GM12873 (cell line): ENCODE results near the gene RMND5A.

ENCODE experiments used
- TF ChIP-seq, protein P1 (sequence below): IDR thresholded peaks from 2 replicates; pipeline ENCODE4 v1.5.1; 2012; ENCODE audit warnings: low read depth, mild to moderate bottlenecking, moderate library complexity, low read length, control low read depth; ENCODE audit not compliant: insufficient read depth; ENCODE audit errors: missing control alignments

The RMND5A gene

DNA sequence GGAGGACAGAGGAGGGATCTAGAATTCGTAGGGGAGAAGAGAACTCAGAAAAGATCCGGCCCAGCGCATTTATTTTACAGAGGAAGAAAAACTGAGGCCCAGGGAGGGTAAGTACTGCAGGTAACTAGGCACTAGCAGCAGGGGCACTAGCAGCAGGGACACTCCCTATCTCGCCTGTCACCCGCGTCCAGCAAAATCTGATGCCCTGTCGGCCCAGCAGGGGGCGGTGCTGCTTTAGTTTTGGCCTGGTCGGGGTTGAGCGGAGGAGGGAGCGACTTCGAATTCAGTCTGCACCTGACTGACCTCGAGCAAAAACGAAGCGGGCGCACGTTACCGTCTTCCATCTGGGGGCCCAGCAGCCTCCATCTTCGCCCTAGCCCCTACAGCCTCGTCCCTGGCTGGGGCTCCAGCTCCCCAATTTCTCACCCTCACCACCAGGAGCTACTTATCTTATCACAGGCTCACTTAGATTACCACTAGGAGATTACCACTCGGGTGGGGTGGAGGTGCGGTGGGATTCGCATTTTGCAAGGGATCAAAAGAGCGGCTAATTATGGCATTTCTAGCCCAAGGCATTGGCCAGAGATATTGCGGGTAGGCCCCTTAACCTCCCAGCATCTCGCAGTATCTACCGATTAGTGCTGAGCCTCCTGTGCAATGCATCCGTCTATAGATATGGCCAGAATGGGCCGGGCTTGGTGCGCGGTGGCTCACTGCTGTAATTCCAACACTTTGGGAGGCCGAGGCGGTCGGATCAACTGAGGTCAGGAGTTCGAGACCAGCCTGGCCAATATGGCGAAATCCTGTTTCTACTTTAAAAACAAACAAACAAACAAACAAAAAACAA, 88.4 kb downstream of the RMND5A start:
- TF ChIP-seq, protein P1, sequence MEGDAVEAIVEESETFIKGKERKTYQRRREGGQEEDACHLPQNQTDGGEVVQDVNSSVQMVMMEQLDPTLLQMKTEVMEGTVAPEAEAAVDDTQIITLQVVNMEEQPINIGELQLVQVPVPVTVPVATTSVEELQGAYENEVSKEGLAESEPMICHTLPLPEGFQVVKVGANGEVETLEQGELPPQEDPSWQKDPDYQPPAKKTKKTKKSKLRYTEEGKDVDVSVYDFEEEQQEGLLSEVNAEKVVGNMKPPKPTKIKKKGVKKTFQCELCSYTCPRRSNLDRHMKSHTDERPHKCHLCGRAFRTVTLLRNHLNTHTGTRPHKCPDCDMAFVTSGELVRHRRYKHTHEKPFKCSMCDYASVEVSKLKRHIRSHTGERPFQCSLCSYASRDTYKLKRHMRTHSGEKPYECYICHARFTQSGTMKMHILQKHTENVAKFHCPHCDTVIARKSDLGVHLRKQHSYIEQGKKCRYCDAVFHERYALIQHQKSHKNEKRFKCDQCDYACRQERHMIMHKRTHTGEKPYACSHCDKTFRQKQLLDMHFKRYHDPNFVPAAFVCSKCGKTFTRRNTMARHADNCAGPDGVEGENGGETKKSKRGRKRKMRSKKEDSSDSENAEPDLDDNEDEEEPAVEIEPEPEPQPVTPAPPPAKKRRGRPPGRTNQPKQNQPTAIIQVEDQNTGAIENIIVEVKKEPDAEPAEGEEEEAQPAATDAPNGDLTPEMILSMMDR = peak; percentile 93

DNA sequence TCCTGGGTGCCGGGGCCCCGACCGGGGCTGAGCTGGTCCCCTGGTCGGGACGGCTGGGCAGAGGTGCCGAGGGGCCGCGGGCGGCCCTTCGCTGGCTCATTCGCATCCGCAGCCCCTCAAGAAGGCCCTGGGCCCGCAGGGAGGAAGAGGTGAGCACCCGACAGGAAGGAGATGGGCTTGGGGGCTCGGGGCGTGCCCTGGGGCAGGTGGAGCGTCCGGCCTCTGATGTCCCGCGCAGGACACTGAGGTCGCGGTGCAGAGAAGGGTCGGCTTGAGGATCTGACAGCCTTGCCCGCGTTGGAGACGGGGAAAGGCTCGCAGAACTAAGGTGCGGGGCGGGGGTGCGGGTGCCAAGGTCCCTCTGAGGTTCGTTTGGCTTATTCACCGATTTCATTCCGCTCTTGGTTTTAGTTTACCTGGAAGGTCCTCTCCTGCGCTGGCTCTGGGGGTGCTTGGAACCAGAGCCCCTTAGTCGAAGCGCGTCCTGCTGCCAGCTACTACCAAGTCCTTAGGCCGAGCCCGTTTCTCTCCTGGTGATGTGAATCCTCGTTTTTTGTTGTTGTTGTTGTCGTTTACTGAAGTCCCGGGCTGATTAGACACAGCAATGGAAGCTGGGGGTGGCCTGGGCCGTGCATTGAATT, 89.5 kb downstream of the RMND5A start:
- TF ChIP-seq, protein P1 = no peak

DNA sequence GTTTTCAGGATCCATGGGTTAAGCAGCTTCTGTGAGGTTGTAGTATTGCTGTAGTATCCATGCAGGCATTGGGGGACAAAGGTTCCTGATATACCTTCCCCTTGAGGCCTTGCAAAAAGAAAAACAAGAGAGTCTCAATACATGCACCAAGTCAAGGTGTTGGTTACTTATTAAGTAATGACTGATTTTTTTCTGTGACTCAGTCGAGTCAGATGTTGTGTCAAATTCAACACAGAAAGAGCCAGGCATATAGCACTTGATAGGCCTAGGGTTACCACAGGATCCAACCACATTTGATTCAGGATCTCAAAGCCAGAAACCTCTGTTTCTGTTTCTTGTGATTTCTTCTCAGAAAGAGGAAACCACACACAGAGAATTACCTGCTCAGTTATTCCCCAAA, 95.5 kb downstream of the RMND5A start:
- TF ChIP-seq, protein P1 = no peak

DNA sequence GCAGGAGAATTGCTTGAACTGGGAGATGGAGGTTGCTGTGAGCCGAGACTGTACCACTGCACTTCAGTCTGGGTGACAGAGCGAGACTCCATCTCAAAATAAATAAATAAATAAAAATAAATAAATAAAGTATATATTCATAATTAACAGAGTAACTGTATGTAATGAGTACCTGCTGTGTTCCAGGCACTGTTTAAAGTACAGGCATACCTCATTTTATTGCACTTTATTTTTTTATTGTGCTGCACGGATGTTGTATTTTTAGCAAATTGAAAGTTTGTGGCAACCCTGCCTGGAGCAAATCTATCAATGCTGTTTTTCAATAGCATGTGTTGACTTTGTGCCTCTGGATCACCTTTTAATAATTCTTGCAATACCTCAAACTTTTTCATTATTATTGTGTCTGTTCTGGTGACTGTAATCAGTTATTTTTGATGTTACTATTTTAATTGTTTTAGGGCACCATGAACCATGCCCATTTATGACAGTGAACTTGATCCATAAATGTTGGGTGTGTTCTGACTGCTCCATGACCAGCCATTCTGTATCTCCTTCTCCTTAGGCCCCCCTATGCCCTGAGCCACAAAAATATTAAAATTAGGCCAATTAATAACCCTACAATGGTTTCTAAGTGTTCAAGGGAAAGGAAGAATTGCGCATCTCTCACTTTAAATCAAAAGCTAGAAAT, 98.2 kb downstream of the RMND5A start:
- TF ChIP-seq, protein P1 = no peak

DNA sequence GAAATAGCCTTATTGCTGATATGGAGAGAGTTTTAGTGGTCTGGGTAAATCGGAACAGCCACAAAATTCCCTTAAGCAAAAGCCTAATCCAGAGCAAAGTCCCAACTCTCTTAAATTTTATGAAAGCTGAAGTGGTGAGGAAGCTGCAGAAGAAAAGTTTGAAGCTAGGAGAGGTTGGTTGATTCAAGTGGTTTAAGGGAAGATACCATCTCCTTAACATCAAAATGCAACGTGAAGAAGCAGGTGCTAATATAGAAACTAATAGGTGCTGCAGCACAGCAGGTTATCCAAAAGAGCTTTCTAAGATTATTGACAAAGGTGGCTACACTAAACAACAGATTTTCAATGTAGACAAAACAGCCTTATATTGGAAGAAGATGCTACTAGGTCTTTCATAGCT, 98.9 kb downstream of the RMND5A start:
- TF ChIP-seq, protein P1 = no peak

DNA sequence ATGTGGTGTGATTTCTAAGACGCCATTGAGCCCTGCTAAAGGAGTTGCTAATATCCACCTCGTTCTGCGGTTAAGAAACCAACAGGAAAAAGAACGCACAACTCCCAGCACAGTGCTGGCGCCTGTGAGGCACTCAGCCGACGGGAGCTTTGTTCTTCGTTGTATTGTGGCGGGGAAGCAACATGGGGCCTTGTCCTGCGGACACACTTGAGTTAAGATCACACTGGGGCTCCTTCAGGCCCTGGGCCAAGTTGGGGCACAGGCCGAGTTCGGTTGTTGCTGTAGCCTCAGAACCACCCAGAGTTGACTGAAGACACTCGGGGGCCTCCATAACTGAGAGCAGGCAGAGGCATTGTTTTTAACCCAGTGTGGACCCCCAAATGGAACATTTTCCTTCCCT, 101.2 kb downstream of the RMND5A start:
- TF ChIP-seq, protein P1 = no peak

DNA sequence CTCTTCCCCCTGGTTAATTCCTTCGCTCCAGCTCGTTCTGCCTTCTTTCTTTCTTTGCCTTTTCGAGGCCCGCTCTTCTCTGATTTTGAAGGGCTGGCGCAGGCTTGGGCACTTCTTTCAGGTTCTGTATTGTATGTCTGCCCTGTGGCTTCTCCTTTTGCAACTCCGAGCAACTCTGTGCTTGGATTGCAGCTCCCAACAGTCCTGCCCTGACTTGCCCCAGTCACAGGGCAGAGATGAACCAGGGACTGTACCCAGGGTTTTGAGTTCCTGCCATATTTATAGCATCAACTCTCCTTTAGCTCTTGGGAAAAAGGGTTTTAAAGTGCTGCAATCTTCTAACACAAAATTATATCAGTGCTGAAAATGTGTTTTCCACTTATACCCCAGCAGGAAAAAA, 101.8 kb downstream of the RMND5A start:
- TF ChIP-seq, protein P1 = no peak
